IPS-NIHi11 (cell line): Measurements from ENCODE around the gene TOPAZ1.
A peak's percentile ranks its signal among the peaks of the same experiment; 100 is the strongest.
"Not testable (repeated sequence)": the region's sequence is repeated elsewhere in the genome, so short reads cannot be mapped to it uniquely, and the experiment has no call there.

ENCODE experiments used
- DNase-seq: peaks from one replicate; pipeline ENCODE4 v3.0.0; 2012; ENCODE audit warnings: mixed read lengths, low spot score

TOPAZ1 gene

GRCh38 chr3:44330444-44330843 lies 88.8 kb downstream of the TOPAZ1 start:
- DNase-seq = no peak

- DNase-seq = no peak
These were observed 92.6 kb downstream of the TOPAZ1 start for GRCh38 chr3:44334326-44334725.

- DNase-seq = peak; percentile 11
These were observed 95.6 kb downstream of the TOPAZ1 start for GRCh38 chr3:44337248-44337785.

- DNase-seq = peak; percentile 97
These were observed 96.5 kb downstream of the TOPAZ1 start, which contains the start of gene TCAIM for GRCh38 chr3:44338010-44338827. Gene TCAIM, plus strand, starts transcription at chr3:44338766. Its CDS starts 16,017 bp downstream, at chr3:44354783.

GRCh38 chr3:44338828-44339127 lies 97.1 kb downstream of the TOPAZ1 start:
- DNase-seq = no peak

- no peak for DNase-seq
These were observed 97.7 kb downstream of the TOPAZ1 start for GRCh38 chr3:44339181-44340057.

- DNase-seq = no peak
These were observed 98.3 kb downstream of the TOPAZ1 start for GRCh38 chr3:44340058-44340395.

- DNase-seq = no peak
These were observed 100.6 kb downstream of the TOPAZ1 start for GRCh38 chr3:44342176-44342790.

- DNase-seq = no peak
These were observed 101.7 kb downstream of the TOPAZ1 start for GRCh38 chr3:44343421-44343820.

GRCh38 chr3:44346590-44346989 lies 104.9 kb downstream of the TOPAZ1 start:
- DNase-seq = not testable (repeated sequence)

GRCh38 chr3:44348993-44349392 lies 107.3 kb downstream of the TOPAZ1 start:
- DNase-seq = no peak

GRCh38 chr3:44353355-44353924 lies 111.8 kb downstream of the TOPAZ1 start:
- no peak for DNase-seq

GRCh38 chr3:44355362-44356033 lies 113.8 kb downstream of the TOPAZ1 start:
- DNase-seq = no peak

- DNase-seq = peak; percentile 42
These were observed 117.6 kb downstream of the TOPAZ1 start for GRCh38 chr3:44359146-44359751.

GRCh38 chr3:44363591-44363990 lies 121.9 kb downstream of the TOPAZ1 start:
- no peak for DNase-seq

GRCh38 chr3:44365952-44366351 lies 124.3 kb downstream of the TOPAZ1 start:
- DNase-seq = no peak

GRCh38 chr3:44375450-44375849 lies 133.8 kb downstream of the TOPAZ1 start:
- no peak for DNase-seq
